Right renal pelvis (tissue), 4 donors: Measurements from ENCODE around the gene BNC2. TPM values are rescaled to one million over a fixed set of nuclear protein-coding genes. Genes with fewer than 3 reads are reported as not detected.

Source experiments
- DNase-seq, 4 donors: peaks; one replicate each; pipeline ENCODE4 v3.0.0-alpha.2; 2013; ENCODE audit warnings: low read depth in 4 of 4, low spot score in 3 of 4, missing footprints in 1 of 4
- polyA plus RNA-seq, 4 donors: library from polyadenylated mRNA; unstranded; fragments of 120-200 nt; gene quantifications; one replicate each; pipeline ENCODE4 v1.2.1, GENCODE V29; 2013; ENCODE audit not compliant: insufficient read length in 4 of 4

Gene BNC2
- polyA plus RNA-seq, 4 donors = 6.8 to 11.0 (median 8.4) TPM

DNA sequence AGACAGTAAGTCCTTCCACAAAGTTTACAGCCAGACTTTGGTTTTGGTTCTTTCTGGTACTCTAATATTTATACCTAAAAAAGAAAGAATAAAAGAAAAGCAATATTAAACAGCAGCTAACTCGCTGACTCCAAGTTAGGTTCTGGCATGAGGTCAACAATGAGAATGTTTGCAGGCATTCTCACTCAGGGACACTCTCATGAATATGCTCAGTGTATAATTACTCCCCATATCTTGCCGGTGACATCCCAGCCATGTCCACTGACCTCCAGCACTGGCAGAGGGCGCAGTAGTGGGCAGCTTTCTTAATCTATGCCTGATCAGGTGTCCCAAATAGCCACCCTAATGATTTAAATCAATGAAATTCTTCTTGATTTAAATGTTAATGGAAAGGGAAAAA is 151.5 kb downstream of the BNC2 start:
- no peak for DNase-seq

DNA sequence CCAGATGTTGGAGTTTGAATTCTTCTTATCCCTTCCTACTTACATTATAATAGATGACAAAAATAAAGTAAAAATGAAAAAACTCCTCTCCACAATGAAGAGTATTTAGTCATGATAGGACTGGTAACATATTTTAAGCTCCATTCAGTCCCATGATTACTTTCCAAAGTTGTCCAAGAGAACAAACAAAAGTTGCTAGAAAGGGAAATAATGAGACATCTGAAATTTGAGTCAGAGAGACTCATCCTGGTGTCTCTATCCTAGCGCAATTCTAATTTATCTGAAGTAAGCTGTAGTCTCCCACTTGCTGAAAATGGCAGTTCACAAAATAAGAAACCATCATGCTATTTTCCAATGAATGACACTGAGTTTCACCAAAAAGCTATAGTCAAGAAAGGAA is 152.2 kb downstream of the BNC2 start:
- DNase-seq = no peak

DNA sequence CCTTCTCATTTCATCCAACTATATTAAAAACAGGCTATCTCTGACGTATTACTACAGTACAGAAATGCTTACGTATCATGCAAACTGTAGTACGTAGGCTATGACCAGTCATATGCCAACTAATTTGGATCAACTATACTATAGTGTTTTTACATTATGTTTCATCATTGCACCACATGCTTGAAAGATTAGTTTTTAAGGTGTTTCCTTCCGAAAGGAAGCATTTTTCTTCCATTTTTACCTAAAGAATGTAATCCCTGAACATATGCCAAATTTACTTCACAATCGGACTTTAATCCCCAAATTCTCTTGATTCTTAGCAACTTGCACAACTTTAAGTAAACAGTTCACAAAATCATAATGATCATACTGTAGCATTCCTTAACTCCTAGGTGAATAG is 153.9 kb downstream of the BNC2 start:
- no peak for DNase-seq

DNA sequence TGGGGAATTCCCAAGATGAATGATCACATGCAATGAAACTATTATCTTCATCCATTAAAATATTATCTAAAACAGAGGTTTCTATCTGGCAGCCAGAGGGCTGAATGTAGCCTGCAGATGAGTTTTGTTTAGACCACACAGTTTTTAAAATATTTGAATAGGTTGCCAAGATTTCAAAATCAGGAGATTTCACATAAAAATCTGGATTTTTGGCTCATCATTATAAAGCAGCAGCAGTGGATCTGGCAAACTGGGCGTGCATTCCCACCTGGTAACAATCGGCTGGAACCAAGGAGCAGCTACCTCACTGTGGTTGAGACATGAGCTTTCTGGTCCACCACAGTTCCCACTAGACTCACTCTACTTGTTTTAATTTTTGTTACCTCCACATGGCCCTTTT is 155.1 kb downstream of the BNC2 start:
- DNase-seq = no peak

DNA sequence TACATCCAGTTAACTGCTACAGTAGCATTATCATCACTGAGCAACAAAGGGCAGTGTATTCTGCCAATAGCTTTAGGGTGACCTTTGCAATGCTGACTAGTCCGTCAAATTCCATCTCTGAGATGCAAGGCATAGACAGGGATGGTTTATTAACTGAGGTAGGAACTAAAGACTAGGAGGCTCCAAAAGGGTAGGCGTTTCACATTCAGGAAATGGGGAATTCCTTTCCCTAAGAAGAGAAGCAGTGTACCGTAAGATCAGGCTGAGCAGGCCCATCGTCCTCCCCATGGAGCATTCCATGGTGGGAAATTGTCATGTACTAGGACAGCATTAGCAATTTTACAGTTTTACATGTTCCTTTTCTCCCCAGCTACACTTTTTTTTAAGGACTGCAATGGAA is 157.7 kb downstream of the BNC2 start:
- DNase-seq = no peak

DNA sequence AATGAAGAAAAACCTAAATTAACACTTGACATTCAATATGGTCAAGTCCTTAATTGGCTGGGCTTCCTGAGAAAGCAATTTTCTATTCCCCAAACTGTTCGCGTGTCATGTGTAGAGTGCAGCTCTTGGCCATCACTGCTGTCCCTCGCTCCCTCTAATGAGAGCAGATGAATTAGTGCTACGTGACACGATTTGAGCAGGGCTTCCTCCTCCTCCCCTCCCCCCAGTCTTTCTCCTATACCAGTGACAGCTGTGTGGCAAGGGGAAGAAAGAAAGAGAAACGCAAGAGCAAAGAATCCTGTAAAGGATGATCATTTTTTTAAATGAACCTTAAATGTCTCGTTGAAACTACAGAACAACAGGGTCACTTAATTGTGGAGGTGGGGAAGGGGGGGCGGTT is 159.6 kb downstream of the BNC2 start:
- no peak for DNase-seq

DNA sequence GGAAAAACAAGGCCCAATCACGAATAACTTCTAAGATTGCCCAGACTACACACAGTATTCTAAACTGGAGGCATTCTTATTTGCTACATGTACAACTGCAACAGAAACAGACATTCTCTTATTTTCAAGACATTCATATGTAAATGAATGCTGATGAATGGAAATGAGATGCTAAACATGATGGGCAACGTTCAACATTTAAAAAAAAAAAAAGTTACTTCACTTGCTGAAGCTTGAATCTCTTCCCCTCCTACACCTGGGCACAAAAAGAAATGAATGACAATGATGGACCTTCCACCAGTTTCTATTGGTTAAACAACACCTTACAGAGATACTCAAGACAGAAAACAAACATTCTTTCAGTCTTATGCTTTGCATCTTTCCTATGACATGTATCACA is 160.5 kb downstream of the BNC2 start:
- DNase-seq = no peak

DNA sequence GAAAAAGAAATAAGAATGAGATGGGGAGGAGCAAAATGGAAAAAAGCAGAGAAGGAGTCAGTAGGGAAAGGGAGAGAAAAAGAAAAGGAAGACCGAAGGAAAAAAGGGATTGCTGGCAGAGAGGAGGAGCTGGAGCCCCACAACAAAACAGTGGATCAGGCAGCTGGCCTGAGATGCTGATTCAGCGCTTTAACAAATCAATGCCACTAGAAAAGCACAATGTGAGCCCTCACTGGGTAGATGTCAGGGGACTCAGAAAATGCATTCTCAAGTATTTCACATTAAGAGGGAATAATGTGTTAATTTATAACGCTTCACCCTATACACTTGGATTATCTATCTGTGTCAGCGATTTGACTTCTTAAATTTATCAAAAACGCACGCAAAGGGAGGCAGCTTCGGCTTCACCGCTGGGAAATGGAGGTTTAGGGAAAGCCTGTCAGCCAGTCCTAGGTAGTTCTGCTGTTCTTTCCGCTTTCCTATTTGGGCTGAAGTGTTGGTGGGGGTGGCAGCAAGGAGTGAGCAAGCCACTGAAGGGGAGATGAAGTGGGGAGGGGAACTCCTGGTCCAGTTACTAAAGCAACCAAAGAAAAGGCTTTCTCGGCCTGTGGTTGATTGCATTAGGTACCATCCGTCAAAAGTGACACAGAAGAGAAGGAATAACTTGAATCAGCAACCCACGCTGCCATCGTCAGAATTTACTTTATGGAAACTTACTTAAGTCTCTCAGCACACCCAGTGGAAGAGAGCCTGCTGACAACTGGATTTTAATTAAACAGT is 161.6 kb downstream of the BNC2 start:
- no peak for DNase-seq

DNA sequence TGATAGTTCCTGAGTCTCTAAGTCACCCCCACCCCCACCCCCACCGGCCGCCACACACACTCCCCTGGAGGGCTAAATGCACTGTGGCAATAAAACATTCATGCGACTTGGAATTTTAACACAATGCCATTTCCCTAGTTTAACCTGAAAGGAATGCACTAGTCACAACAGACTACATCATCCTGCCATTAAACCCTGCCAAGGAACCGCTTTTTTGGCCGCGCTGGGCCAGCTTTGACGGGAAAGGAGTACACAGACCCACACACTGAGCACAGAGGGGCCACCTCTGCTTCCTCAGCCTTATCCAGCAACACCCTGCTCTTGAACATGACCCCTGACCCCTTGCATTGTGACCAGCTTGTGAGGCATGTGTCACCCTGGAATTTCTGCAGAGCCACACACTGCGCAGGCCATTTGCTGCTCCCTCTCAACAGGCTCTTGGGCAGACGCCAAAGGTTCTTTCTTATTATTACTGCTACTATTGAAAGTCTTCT is 165.3 kb downstream of the BNC2 start:
- peak in 1 of 4 donors; percentile 54 for DNase-seq

DNA sequence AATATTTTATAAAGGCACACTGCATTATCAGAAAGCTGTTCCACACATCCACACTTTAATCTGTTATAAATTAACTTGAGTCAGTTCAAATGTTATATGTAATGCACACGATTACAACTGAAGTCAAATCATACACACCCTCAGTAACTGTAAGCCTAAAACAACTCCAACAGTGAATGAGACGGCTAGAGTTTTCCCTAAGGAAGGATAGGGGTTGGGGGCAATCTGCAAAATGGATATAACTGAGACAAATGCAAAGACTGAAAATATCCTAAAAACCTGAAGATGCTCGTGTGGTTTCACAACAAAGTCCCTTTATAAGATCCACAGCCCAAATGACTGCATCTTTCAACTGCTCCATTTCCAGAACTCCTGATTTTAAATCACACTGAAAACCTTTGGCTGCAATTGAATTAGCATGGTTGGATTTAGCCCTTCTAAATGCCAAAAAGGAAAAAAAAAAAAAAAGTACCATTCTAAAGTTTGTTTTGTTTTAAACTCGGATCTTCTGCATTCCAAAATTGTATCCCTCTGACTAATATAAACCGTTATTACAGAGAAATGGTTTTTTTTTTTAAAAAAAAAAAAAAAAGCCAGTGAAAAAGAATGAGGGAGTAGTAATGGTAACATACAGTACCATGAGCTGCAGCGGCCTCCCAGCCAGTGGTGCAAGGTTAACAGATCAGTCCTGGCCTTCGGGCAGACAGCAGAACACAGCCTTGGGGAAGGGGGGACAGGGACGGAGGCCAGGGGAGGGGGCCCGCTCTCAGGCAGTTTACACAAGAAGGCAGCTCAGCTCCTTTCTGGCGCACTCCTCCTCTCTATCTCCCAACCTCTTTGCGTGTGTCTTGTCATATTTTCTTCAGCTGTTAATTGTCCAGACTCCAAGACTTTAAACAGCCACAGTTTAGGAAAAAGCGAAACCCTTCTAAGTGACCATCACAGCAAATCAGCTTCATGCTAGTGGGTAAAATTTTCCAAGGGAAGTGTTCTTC is 166.1 kb downstream of the BNC2 start:
- peak in 1 of 4 donors; percentile 41 for DNase-seq

DNA sequence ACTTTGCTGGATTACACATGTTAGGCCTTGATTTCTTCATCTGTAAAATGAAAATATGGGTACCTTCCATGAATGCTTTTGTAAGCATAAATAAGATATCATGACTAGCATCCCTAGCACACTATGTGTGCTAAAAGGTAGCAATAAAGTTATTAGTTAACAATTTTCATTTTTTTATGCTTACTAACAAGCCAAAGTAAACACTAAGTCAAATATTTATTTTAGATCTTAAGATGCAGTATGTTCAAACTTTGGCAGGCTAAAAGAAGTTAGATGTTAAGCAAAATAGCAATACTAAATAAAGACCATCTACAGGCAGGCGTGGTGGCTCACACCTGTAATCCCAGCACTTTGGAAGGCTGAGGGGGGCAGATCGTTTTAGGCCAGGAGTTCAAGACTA is 169.1 kb downstream of the BNC2 start:
- DNase-seq = no peak

DNA sequence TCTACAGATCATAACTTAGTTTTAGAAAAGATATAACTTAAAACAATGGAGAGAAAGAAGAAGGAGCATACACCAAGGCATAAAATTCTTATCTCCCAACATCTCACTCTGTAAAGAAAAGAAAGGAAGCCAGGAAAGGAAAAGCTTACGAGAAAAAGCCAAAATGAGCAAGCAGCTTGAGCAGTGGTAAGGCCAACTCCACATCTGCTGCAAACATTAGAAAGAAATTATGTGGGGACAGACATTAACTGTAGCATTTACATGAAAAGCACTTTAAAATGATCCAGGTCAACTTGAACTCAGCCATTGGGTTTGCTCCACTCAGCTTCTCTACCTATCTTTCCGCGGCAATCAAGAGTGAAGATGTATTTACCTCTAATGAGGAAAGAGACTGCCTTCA is 176.9 kb downstream of the BNC2 start:
- DNase-seq = no peak

DNA sequence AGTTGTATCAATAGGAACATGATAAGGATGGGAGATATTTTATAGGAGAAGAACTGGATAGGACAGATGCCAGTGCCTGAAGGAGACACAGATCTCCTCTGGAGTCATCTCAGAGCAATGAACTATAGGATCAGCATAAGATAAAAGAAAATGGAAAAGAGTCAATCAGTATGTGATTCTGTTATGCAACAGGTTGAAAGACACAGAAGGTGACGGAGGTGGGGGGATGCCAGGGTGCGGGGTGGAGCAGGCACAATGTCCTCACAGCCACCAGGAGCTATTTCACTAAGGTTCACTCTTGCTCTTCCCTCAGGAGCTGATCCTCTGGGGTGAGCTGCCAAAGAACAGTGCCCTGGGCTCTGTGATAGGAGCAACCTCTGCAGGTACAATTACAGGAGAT is 179.8 kb downstream of the BNC2 start:
- DNase-seq = no peak

DNA sequence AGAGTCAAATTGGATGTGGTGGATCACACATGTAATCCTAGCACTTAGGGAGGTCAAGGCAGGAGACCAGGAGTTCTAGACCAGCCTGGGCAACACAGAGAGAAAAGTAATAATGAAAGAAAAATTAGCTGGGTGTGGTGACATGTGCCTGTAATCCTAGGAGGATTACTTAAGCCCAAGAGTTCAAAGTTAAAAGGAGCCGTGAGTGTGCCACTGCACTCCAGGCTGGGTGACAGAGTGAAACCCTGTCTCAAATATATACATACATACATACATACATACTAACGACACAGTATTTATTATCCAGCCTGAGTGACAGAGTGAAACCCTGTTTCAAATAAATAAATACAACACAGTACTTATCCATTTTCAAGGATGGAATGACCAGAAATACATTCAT is 180.3 kb downstream of the BNC2 start:
- no peak for DNase-seq

DNA sequence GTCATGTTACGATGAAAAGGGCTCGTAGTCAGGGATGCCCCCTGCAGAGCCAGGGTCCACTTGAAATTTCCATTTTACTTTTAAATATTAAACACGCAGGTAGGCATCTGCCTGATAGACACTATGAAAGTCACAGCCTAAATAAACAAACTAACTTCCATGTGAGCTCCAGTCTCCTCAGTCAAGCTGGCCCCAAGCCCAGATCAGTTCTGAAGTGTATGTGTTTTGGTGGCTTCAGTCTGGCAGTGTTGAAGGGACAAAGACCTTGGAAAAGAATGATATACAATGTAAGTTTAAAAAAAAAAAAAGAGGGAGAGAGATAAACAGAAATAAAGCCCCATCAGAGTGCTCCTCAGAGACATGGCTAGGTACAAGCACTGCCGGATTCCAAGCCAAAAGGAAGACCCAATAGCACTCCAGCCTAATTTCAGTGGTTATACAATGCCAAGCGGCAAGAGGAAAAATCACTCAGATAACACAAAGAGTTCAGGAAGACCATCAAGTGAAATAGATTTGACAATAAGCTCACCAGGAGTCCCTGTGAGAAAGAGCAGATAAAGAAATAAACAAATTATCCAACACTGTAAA is 181.0 kb downstream of the BNC2 start:
- peak in 1 of 4 donors; percentile 14 for DNase-seq

DNA sequence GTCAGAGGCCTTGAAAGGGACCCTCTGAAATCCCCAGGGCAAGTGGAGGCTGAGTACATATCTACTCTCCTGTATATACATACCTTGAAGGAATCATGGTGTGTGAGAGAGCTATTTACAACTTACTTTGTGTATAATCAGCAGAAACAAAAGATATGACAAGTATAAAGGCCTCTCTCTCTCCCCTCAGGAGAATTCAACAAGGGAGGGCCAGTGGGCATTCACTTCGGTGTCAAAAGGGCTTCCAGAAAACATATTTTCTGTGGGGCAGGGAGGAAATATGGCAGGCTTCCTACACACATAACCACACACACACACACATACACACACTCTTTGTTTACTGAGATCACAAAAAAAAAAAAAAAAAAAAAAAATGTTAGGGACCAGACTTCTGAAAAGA is 181.7 kb downstream of the BNC2 start:
- no peak for DNase-seq

DNA sequence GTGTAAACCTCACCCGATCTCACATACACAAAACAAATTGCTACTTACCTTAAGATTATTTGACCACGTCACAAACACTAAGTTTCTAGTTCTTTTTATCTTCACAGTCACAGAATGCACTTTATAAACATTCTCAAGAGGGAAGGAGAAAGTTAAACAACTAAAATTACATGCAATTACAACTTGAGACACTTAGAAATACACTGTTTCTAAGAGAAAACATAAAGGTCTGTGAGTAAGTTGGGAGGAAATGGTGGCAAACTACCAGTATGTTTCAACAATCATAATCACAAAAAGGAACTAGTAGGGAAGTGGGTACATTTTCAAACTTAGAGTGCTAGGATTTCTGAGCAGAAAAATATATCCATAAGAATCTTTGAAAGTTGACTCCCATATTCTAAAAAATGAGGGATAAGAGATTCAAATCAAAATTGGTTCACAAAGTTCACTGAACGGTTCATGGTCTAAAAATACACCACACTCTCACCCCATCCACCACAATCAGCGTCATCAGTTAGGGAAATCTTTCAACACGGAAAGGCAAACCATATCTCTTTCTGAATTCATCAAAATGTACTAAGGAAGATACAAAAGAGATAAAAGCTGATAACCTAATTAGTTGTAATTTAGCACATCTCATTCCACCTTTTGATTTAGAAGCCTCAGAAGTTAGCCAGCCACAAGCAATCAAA is 182.6 kb downstream of the BNC2 start:
- no peak for DNase-seq

DNA sequence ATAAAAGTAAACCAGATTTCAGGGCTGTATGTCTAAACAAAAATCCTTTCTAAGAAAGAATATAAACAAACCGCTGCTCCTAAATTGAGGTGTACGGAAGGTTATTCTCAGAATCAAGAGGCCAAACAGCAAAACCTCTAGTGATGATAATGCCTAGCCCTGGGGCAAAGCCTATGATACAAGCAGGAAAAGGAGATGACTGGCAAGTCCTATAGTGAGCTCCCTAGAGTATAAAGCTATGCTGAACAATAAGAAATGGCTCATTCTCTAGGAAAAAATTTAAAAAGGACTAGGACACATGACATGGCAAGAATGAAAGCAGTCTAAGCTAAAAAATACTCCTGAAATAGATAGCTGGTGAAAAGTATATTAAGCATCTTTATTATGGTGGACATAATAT is 187.1 kb downstream of the BNC2 start:
- DNase-seq = no peak

DNA sequence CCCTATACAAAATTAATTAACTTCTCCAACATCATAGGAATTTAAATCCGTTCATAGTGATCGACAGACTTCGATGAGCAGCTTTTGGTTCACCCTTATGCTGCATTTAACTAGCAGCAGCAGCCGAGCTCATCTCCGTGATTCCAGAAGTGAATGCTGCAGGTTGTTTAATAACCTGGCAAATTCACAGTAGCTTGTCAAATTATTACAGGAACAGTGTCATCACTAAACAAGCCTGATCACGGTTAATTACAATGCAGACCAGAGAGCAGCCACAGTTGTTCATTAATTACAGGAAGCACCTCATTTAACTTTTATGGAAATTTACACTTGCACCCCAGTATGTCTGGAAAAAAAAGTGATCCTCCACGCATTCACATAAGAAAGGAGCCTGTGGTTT is 188.2 kb downstream of the BNC2 start:
- DNase-seq = no peak

DNA sequence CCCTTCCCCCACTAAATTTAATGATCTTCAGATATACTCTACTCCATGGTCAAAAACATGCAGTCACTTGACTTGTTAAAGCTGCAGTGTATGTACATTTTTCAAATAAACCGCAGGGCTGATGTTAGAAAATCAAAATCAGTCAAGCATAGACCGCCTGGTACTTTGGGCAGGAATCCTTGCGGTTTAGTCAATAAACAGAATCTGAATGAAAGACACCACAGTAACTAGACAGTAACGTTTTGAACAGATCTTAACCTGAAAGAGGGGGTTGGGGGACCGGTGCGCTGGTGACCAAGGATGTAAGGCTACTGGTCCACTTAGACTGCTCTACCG is 188.8 kb downstream of the BNC2 start:
- no peak for DNase-seq
